ENCODE data around the gene AFF3.
"Not testable (repeated sequence)": the region's sequence is repeated elsewhere in the genome, so short reads cannot be mapped to it uniquely, and the experiment has no call there.

The AFF3 gene

GRCh38 chr2:99772591-99773331 is 369.6 kb downstream of the AFF3 start:
- DNase-seq (ENCODE audit: extremely low read depth in 1 of 2, low read depth in 1 of 2), result no peak

GRCh38 chr2:99771681-99772333 is 370.6 kb downstream of the AFF3 start:
- no peak for DNase-seq (ENCODE audit: extremely low read depth in 1 of 2, low read depth in 1 of 2)

- DNase-seq (ENCODE audit: extremely low read depth in 1 of 2, low read depth in 1 of 2), result no peak
Observed at GRCh38 chr2:99770876-99771275, 371.5 kb downstream of the AFF3 start.

GRCh38 chr2:99765731-99766318 is 376.6 kb downstream of the AFF3 start:
- no peak for DNase-seq (ENCODE audit: extremely low read depth in 1 of 2, low read depth in 1 of 2)

- DNase-seq (ENCODE audit: extremely low read depth in 1 of 2, low read depth in 1 of 2), result no peak
Observed at GRCh38 chr2:99763764-99764163, 378.6 kb downstream of the AFF3 start.

- DNase-seq (ENCODE audit: extremely low read depth in 1 of 2, low read depth in 1 of 2), result no peak
Observed at GRCh38 chr2:99762714-99763113, 379.7 kb downstream of the AFF3 start.

GRCh38 chr2:99757611-99758114 is 384.7 kb downstream of the AFF3 start:
- DNase-seq (ENCODE audit: extremely low read depth in 1 of 2, low read depth in 1 of 2), result no peak

GRCh38 chr2:99756059-99756458 is 386.3 kb downstream of the AFF3 start:
- no peak for DNase-seq (ENCODE audit: extremely low read depth in 1 of 2, low read depth in 1 of 2)

GRCh38 chr2:99754210-99754609 is 388.2 kb downstream of the AFF3 start:
- no peak for DNase-seq (ENCODE audit: extremely low read depth in 1 of 2, low read depth in 1 of 2)

GRCh38 chr2:99753505-99753904 is 388.9 kb downstream of the AFF3 start:
- DNase-seq (ENCODE audit: extremely low read depth in 1 of 2, low read depth in 1 of 2), result no peak

GRCh38 chr2:99748344-99748743 is 394.0 kb downstream of the AFF3 start:
- DNase-seq (ENCODE audit: extremely low read depth in 1 of 2, low read depth in 1 of 2), result no peak

- no peak for DNase-seq (ENCODE audit: extremely low read depth in 1 of 2, low read depth in 1 of 2)
Observed at GRCh38 chr2:99747842-99748241, 394.5 kb downstream of the AFF3 start.

GRCh38 chr2:99743146-99743545 is 399.2 kb downstream of the AFF3 start:
- DNase-seq (ENCODE audit: extremely low read depth in 1 of 2, low read depth in 1 of 2), result no peak

GRCh38 chr2:99737537-99737936 is 404.9 kb downstream of the AFF3 start:
- no peak for DNase-seq (ENCODE audit: extremely low read depth in 1 of 2, low read depth in 1 of 2)

- no peak for DNase-seq (ENCODE audit: extremely low read depth in 1 of 2, low read depth in 1 of 2)
Observed at GRCh38 chr2:99735753-99736152, 406.6 kb downstream of the AFF3 start.

GRCh38 chr2:99735314-99735713 is 407.1 kb downstream of the AFF3 start:
- not testable (repeated sequence) for DNase-seq (ENCODE audit: extremely low read depth in 1 of 2, low read depth in 1 of 2)

GRCh38 chr2:99734236-99734635 is 408.2 kb downstream of the AFF3 start:
- DNase-seq (ENCODE audit: extremely low read depth in 1 of 2, low read depth in 1 of 2), result no peak

GRCh38 chr2:99729104-99730025 is 413.0 kb downstream of the AFF3 start:
- no peak for DNase-seq (ENCODE audit: extremely low read depth in 1 of 2, low read depth in 1 of 2)

GRCh38 chr2:99728166-99728565 is 414.2 kb downstream of the AFF3 start:
- DNase-seq (ENCODE audit: extremely low read depth in 1 of 2, low read depth in 1 of 2), result no peak

- no peak for DNase-seq (ENCODE audit: extremely low read depth in 1 of 2, low read depth in 1 of 2)
Observed at GRCh38 chr2:99727199-99727598, 415.2 kb downstream of the AFF3 start.

- DNase-seq (ENCODE audit: extremely low read depth in 1 of 2, low read depth in 1 of 2), result no peak
Observed at GRCh38 chr2:99726691-99727090, 415.7 kb downstream of the AFF3 start.

Data from activated CD8-positive, alpha-beta memory T cell treated with anti-CD3 and anti-CD28 coated beads for 1 hour (primary cell).